Measurements from ENCODE around the gene KRT38.

- TF ChIP-seq CTCF (IDR thresholded peaks at IDR 0.05) (no peak), POLR2A (IDR thresholded peaks at IDR 0.05) (no peak)
Measured at GRCh38 chr17:41396996-41397660, 43.7 kb downstream of the KRT38 start, which contains the start of gene KRT31.

Measured in tibial nerve (tissue), 3 donors.